Right renal pelvis (tissue), 4 donors: Measurements from ENCODE around the gene MAGI1. TPM values are rescaled to one million over a fixed set of nuclear protein-coding genes. Genes with fewer than 3 reads are reported as not detected.

Experiments
- DNase-seq, 4 donors: peaks; one replicate each; pipeline ENCODE4 v3.0.0-alpha.2; 2013; ENCODE audit warnings: low read depth in 4 of 4, low spot score in 3 of 4, missing footprints in 1 of 4
- polyA plus RNA-seq, 4 donors: library from polyadenylated mRNA; unstranded; fragments of 120-200 nt; gene quantifications; one replicate each; pipeline ENCODE4 v1.2.1, GENCODE V29; 2013; ENCODE audit not compliant: insufficient read length in 4 of 4

Gene MAGI1
- polyA plus RNA-seq, 4 donors = 25.8 to 32.9 (median 28.6) TPM

DNA sequence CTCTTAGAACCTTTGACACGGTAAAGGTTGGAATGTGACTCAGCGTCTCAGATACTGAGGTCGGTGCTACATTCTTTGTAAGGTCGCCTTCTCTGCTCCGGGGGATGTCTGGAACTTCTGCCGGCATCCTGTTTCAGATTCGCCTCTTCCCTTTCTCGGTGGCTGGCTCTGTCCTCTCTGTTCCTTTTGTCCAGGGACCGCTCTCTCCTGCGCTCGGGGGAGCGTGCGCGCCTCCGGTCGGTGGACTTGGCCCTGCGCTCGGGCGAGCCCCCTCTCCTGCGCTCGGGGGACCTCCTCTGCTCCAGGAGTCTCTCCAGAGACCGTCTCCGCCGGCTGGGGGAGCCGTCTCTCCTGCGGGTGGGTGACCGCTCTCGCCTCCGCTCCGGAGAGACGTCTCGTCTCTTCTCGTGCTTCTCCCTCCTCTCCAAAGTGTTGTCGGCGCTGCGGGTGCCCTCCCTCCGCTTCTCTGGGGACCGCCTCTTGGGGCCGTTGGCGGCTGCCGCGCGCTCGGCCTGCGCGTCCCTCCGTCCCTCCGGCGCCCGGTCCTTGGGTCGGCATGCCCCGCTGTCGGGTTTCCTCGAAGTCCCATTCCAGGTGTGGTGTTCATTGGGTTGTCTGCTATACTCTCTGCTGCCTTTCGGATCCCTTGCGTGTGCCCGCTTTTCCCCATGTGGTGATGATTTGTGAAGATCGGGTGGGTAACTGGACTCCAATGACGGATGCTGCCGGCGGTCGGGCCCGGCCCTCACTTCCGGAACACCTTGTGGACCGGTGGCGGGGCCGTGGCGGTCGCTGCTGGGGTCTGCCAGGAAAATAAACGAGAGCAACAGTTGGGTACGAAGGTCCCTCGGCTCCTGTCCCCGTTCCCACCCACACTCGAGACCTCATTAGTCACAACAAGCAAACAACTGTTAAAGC, 682.1 kb downstream of the MAGI1 start:
- peak in 2 of 4 donors; percentile 22 to 35 for DNase-seq

DNA sequence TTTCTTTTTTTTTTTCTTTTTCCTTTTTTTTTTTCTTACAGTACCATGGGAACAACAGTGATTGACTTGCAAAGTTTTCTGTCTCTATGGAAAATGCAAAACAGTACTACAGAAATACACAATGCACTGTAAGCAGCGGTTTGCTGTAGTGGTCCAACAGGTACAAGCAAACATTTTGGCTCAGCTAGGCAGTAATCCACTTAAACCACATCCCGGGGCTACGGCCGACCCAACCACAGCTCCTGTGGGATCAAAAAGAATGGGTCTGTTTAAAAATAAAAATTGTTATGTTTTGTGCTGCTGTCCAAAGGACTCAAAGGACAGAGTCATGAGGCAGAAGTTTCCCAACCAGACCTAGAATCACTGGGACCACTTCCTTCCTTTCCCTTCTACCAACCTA, 683.8 kb downstream of the MAGI1 start:
- DNase-seq = no peak

DNA sequence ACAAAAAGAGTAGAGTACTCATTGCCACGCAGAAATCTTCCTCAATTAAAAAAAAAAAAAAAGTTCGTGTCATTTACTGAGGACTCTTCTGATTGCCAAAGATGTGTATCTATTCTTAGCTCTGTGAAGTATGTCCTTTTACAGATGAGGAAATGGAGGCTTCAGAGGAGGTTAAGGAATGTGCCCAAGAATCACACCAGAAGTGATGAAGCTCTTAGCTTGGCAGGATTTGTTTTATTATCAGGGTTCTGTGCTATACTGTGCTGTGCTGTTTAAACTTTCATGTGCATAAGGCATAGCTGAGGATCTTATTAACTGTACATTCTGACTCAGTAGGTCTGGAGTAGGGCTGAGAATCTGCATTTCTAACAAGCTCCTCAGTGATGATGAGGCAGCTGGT, 685.8 kb downstream of the MAGI1 start:
- DNase-seq = no peak

DNA sequence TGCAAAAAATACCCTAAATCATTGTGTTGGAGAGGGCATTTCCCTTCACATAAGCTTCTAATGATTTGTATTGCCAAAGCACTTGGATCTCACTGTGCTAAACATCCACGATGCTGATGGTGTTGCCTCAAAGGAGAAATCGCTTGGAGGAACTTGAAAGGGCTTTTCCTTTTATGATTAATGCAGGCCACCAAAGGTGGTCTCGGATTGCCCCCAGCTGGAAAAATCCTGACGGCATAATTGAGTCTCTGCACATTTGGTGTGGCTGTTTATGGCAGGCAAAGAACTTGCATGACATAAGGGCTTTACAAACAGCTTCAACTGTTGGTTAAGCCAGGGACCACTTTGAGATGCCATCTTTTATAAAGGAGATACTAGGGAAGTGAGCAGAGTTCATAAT, 687.0 kb downstream of the MAGI1 start:
- DNase-seq = no peak

DNA sequence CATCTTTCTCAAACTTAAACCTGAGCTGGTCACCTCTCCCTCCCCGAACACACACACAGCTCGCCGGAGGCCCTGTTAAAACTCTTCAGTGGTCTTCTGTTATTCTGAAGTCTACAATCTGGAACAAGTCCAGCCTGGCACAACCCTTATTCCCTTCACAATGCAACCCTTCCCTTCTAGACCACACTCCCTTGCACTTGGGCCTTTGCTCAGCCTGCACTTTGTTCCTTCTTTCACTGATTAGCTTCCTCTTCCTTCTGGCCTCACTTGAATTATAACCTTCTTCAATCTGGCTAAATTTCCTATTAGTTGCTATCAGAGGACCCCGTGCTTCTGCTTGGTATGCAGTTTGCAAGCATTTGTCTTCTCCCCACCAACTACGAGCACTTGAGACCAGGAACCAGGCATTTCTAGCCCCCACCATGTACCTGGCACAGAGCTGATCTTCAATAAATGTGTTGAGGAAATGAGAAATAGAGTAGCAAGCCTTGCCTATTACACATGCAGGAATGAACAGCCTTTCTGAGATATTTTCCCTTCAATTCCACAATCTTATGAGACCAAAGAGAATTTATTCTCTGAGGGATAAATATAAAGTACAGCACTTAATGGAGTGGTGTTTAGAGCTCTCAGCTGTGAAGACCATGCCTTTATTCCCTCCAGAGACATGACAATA, 687.8 kb downstream of the MAGI1 start:
- DNase-seq = no peak

DNA sequence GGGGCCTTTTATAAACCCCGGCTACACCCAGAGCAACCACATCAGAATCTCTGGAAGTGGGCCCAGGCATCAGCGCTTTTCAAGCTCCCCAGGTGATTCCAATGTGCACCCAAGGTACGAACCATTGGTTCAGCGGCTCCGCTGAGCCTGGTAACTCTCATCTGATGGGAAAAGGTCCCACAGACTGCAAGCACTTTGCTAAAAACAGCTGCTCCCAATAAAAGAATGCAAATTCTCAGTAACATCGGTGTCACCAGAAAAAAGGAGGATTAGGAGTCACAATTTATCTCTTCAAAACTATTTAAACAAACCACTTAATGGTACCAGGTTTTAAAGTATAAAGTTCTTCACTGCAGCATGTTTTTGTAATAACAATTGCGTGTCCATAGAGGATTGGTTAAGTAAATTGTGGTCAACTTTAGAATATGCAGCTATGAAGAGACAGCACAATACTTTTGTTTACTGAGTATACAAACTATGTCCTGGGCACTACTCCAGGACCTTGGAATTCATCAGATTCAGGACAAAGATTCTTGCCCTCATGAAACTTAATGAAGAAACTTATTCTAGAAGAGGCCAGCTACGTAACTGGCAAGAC, 690.2 kb downstream of the MAGI1 start:
- no peak for DNase-seq

DNA sequence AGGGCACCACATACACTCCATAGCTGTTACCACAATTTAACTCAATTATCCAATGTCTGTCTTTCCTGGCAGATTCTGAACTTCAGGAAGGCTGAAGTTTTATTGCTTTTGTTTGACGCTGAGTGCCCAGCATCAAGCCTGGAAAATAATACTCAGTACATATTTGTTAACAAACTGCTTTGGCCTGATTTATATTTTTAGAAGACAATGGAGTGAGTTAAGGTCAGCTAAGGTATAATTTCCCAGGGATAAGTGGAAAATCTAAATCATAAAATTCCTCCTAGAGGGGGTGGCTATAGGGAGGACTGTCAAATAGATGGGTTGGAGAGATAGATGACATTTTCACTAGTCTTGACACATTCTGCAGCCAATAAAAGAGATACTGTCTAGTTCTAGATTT, 691.6 kb downstream of the MAGI1 start:
- no peak for DNase-seq

DNA sequence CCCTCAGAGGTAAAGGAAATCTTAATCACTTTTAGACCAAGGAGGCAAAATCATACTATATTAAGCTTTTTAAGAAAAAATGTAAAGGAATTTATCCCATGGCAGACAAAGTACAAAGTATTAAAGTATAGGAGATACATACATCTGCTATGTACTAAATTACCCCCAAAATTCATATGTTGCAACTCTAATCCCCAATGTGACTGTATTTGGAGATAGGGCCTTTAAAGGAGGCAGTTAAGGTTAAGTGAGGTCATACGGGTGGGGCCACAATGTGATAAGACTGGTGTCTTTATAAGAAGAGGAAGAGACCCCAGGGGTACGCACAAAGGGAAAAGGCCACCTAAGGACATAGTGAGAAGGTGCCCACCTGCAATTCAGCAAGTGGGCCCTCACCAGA, 693.9 kb downstream of the MAGI1 start:
- DNase-seq = no peak

DNA sequence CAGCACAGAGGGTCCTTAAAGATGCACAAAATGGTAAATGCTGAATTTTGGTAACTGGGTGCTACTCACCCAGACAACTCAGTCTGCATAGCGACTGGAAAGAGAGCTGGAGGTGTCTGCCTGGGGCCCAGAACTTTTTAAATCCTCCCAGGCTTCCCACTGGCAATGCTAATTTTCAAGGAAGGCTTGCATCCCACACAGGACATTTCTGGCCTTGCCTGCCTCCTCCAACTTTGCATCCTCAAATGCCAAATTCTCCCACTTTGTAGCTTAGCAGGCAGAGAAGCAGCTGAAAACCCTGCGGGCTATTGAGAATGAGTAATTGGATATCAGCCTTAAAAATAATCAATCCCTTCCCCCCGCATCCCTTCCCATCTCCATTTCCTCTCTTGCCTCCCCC, 694.3 kb downstream of the MAGI1 start:
- no peak for DNase-seq

DNA sequence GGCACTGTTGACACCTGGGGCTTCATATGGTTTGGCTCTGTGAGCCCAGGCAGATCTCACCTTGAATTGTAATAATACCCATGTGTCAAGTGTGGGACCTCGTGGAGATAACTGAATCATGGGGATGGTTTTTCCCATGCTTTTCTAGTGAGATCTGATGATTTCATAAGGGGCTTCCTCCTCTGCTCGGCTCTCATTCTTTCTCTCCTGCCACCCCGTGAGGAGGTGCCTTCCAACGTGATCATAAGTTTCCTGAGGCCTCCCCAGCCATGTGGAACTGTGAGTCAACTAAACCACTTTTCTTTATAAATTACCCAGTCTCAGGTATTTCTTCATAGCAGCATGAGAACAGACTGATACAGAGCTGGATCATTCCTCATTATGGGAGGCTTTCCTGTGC, 695.0 kb downstream of the MAGI1 start:
- DNase-seq = no peak

DNA sequence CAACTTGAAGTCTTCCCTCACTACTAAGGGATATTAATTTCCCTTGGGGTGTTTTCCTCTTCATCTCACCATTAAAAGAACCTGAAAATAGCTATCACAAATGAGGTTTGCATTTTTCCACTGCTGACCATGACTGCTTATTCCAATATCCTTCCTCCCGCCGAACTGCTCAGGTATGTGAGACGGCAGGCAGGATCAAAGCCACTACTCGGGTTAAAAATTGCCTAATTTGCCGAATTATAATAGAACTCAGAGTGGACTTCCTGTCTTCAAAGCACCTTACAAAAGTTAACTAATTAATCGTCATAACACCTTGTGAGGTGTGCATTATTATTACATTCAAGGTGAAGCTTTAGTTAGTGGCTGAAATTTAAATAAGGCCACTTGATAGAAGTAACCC, 695.7 kb downstream of the MAGI1 start:
- DNase-seq = no peak

DNA sequence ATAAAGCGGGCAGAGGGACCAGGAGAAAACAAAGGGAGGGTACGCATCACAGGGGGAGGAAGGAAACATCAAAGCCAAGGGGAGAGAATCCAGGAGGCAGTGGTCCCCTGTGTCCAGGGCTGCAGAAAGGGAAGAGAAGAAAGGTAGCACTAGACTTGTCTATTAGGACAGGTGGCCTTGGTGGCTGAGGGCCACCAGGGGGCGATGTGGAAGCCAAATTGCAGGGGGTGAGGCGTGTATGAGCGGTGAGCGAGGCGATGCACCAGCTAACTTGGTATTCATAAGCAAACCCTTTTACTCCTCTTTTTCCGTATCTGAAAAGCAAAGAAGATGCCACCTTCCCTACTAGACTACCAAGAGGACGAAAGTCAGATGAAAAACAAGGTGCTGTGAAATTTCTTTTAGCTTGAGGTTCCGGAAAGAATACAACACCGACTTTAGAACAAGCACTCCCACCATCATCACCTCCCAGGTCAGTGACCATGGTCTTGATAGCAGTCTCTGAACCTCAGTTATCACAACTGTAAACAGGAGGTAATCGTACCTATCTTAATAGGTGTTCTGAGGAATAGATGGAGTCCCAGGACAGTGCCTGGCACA, 696.5 kb downstream of the MAGI1 start:
- no peak for DNase-seq

DNA sequence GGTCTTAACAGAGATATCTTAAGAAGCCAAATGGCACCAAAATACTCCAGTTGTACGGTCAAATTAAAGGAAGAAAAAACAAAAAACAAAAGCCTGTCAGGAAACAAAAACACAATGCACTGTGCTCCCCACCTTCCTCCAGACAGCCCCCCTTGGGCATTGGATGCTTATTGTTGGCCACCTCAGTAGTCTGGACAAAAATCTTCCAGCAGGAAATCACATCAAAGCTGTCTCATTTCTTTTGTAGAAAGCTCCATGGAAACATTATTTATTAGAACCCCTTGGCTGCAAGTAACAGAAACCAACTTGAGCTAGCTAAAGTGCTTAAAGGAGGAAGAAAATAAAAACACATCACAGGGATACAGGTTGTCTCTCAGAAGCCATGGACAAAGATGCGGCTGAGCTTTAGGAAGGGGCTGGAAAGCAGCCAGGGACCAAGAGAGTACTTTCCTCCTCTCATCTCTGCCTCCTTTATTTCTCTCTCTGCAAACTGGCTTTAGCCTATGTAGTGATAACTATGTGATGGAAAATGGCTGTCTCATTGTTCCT, 699.5 kb downstream of the MAGI1 start:
- no peak for DNase-seq

DNA sequence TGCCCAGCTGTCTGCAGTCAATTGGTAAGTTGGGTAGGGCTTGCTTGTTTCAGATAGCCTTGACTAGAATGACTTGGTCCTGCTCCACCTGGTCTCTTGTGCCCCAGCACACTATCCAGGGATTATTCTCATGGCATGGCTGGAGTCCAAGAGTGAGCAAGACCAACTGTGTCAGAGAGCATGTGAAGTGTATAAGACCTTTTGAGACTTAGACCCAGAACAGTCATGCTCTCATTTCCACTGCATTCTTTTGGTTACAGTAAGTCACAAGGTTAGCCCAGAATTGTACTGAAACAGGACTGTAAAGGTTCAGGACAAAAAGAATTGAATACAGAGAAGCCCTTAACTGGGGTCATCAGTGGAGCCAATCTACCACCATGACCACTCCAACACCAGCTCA, 700.1 kb downstream of the MAGI1 start:
- no peak for DNase-seq

DNA sequence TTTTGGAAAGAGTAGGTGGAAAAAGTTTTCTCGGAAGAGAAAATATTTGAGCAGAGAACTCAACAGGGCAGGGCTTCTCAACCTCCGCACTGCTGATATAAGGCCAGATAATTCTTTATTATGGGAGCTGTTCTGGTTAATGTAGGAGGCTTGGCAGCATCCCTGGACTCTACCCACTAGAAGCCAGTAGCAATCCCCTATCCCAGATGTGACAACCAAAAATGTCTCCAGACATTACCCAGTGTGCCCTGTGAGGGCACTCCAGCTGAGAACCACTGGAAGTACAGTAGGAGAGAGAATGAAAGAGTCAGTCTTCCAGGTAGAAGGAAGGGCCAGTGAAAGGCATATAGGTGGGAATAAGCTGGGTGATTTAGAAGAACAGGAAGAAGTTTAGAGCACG, 703.1 kb downstream of the MAGI1 start:
- no peak for DNase-seq

DNA sequence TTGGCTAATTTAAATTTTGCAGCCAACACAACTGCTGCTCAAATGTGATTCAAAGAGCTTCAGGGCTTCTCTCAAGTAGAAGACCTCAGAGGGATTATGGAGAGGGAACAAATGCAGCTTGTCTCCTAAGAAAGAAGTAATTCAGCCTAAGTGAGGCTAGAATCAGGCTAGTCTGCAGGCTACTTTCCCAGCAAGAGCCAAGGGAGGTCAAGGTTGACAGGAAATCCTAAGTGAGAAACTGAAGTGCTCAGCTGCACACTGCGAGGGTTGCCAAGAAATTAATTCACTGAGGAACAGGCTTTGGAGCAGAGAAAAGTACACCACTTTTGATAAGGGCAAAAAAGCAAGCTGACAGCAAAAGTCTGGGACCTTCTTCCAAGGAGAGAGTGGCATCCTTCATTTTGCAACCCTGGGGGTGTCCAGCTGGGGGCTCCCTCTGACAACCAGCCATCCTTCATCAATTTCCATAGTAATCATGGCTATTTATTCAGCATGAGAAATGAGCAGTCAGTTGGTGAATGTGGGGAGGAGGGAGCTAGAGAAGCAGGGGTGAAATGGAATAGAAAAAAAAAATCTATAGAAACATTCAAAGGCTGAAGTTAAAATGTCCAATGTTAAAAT, 704.6 kb downstream of the MAGI1 start:
- peak; percentile 31 to 64 (median 58) for DNase-seq

DNA sequence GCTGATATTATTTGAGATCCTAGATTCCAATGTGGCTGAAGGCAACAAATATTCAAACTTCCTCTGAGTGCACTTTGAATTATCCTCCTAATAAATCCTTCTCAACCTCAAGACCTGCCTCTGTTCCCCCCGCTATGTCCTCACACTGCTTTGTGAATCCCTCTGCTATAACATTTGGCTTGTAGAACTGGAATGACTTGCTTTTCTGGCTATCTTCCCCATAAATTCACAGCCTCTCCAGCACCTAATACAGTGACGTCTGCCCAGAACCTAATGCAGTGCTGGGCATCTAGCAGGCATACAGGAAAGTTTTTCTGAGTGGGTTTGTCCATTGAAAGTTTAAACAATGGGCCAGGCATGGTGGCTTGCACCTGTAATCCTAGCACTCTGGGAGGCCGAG, 707.0 kb downstream of the MAGI1 start:
- DNase-seq = no peak

DNA sequence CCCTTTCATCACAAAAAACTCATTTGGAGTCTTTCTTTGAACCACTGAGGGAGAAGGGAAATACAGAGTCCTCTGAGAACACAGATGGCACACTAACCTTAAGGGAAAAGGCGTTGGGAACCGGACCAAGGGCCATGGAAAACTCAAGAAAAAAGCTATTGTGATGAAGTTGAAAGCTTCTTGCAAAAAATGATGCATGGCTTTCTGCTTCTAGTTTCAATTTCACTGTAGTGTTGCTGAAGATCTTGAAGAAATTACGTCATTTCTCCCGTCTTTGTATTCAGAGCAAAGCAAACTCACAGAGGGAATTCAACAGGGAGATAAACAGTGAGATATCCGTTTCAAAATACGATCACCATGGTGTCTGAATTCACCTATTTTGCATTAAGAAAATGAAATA, 708.6 kb downstream of the MAGI1 start:
- no peak for DNase-seq

DNA sequence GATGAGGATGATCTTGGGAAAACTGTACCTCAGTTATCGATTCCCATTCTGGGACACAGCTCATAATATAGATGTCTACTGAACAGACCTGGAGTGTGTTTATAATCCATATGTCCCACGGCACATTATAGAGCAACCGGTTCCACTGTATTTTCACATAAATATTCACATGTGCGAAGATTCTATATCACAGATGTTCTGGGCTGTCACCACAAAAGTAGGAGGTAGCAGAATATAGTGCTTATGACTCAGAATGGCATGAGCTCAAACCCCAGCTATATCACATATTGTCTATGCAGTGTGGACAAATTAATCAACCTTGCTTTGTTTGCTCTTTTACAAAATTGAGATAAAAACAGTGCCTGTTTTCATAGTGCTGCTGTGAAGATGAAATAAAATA, 710.6 kb downstream of the MAGI1 start:
- DNase-seq = no peak

DNA sequence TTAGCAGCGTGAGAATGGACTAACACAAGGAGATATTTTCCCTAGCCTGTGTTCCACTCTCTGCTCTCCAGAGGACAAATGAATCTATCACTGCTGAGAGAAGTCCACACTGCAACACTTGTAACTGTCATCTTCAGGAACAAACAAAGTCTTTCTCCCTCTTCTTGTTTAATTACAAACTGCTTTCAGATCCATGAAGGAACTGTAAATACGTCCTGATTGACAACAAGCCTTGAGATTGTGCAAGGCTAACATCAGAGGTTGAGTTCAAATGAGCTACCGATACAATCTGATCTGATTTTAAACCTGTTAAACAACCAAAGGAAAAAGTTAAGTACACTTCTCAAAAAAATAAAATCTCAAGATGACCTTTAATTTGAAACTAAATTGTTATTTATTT, 712.1 kb downstream of the MAGI1 start:
- no peak for DNase-seq

DNA sequence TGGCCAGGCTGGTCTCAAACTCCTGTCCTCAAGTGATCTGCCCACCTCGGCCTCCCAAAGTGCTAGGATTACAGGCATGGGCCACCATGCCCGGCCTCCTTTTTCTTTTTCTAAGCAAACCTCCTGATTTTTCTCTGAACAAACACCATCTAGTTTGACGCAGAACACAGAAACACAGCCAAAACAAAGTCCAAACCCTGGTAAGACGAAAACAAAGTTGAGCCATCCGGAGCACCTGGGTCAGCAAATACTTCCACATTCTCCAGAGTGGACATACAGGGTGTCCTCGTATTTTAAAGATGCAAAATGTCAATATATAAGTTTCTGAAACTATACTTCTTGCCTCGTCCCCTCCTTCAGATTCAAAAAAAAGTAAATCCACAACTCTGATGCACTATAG, 715.8 kb downstream of the MAGI1 start:
- DNase-seq = no peak
